ENCODE results near the gene IGF1R.

IGF1R gene

DNA sequence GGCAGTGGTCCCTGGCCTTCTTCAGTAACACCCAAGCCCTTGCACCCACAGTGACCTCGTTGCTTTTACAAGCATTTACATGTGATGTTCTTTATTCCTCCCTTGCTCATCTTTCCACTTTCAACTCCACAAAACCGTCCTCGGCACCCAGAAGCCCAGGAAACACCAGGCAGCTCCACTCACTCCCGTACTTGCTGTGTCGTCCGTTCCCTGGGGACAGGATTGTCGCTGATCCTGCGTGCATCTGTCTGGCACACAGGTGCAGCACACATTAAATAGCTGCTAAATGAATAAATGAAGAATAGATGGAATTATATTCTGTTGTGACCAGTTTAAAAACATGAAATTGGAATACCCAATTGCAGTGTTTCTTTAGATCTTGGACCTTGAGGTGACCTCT is 239.6 kb downstream of the IGF1R start:
- DNase-seq (ENCODE audit: low spot score): no peak

GRCh38 chr15:98888820-98889479 is 240.6 kb downstream of the IGF1R start:
- DNase-seq (ENCODE audit: low spot score): peak; percentile 79

- DNase-seq (ENCODE audit: low spot score): peak; percentile 99
Observed at GRCh38 chr15:98889930-98890695, 241.8 kb downstream of the IGF1R start.

DNA sequence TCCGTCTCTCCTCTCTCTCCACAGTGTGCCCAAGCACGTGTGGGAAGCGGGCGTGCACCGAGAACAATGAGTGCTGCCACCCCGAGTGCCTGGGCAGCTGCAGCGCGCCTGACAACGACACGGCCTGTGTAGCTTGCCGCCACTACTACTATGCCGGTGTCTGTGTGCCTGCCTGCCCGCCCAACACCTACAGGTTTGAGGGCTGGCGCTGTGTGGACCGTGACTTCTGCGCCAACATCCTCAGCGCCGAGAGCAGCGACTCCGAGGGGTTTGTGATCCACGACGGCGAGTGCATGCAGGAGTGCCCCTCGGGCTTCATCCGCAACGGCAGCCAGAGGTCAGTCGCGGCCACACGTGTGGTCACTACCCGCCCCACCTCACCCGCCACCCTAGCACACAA is 243.0 kb downstream of the IGF1R start:
- DNase-seq (ENCODE audit: low spot score): no peak

GRCh38 chr15:98893401-98893800 is 245.1 kb downstream of the IGF1R start:
- DNase-seq (ENCODE audit: low spot score): no peak

GRCh38 chr15:98894312-98894711 is 246.0 kb downstream of the IGF1R start:
- no peak for DNase-seq (ENCODE audit: low spot score)

DNA sequence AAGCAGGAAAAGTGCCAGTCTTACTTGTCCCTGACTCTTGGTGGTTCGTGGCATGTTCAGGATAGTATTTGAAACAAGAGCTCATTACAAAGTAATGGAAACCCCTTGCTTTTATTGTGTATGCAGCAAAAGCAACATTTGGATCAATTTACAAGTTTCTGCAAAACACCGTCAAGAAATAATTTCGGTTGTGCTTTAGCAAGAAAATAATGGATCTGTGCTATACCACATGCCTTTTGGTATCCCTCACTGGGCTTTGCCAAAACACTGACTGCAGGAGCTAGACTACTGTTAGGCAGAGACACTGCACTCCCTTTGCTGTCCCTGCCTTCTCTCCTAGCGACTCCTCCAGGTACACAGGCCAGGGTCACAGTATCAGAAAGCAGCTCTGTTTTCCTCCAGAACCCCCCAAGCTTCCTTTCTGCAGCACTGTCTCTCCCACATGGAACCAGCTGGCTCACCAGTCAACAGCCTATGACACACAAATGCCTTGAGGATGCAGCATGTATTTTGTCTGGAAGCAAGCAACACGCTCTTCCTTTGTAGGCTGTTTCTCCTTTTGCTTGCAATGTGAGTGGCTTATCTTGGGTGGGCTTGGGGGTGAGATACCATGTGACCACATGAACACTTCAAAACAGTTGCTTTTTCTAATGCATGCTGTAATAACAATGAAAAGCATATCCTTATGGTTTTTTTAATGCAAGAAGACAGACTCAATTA is 247.8 kb downstream of the IGF1R start:
- peak; percentile 34 for DNase-seq (ENCODE audit: low spot score)

GRCh38 chr15:98896802-98897732 is 248.7 kb downstream of the IGF1R start:
- peak; percentile 97 for DNase-seq (ENCODE audit: low spot score)

- no peak for DNase-seq (ENCODE audit: low spot score)
Observed at GRCh38 chr15:98898122-98898521, 249.8 kb downstream of the IGF1R start.

- DNase-seq (ENCODE audit: low spot score): no peak
Observed at GRCh38 chr15:98899272-98900021, 251.1 kb downstream of the IGF1R start.

GRCh38 chr15:98900356-98900755 is 252.0 kb downstream of the IGF1R start:
- DNase-seq (ENCODE audit: low spot score): no peak

DNA sequence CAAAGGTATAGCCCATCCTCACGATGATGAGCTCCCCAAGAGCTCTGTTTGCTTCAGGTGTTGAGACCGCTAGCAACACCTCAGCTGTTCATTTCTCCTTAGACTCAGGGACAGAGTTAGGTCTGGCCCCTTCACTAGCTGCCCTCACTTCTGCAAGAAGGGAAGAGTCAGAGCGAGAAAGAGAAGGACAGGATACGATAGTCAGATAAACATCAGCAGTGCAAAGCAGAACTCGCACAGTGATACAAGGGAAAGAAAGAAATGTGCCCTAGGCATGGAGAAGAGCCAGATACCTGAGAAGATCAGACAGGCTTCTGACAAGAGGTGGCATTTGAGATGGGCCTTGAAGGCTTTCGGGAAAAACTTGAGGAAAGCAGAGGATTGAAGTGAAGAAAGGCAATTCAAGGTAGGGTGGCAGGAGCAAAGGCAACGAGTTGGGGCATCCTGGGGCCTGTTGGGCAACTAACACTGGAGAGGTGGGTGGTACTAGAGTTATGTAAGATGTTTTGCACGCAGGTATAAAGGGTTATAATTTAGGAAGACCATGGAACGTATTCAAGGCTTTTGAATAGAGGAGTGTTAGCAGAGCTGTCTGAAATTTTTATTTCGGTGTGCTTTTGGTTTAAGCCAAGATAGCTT is 253.2 kb downstream of the IGF1R start:
- DNase-seq (ENCODE audit: low spot score): no peak

DNA sequence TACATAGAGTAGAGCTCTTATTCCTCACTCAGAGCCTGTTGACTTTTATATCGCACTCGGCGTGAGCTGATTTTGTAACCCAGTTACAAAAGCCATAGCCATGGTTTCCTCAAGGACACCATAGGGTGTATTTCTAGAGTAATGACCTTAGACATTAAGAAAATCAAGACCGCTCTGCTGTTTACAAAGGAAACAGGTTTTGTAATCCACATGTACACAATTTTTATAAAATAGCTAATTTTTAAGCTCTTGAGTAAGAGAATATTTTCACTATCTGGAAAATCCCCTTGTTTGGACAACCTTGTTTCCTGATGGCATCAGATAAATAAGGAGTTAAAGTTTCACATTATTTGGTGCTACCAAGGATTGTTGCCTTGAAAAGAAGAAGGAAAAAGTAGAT is 254.6 kb downstream of the IGF1R start:
- DNase-seq (ENCODE audit: low spot score): no peak

DNA sequence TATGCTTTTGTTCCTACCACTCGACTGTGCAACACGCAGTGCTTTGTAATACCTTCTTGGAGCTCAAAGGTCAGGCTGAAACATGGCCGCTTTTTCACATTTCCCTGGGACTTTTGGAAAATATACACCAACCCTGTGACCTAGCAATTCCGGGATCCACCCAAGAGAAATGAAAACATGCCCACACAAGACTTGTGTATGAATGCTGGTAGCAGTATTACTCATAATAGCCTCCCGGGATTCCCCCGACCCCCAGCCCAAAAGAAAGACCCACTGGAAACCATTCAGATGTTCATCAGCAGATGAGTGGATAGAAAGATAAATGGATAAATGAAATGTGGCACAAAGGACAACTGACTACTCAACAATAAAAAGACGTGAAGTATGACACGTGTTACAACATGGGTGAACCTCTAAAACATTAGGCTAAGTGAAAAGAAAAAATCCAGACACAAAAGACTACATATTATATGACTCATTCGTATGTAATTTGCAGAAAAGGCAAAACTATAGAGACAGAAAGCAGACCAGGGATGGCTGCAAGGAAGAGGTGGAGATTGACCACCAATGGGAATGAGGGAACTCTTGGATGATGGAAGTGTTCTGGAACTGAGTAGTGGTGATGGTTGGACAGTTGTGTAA is 255.2 kb downstream of the IGF1R start:
- peak; percentile 78 for DNase-seq (ENCODE audit: low spot score)

DNA sequence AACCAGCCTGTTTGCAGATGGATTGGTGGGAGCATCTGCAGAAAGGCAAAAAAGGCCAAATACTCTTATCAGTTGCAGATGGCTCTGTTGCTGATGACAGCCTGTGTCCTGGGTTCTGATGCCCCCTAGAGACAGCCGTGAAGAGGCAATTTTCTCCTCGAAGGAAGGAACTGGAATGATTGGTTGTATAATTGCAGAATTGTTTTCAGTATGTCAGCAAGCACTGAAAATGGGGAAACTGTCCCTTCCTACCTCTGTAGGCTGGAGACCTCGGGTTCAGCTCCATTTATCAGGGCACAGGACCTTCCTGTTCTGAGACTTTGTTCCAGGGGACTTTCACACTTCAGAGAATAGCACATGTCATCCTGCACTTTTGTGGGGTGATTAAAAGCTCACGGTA is 256.2 kb downstream of the IGF1R start:
- DNase-seq (ENCODE audit: low spot score): peak; percentile 52

DNA sequence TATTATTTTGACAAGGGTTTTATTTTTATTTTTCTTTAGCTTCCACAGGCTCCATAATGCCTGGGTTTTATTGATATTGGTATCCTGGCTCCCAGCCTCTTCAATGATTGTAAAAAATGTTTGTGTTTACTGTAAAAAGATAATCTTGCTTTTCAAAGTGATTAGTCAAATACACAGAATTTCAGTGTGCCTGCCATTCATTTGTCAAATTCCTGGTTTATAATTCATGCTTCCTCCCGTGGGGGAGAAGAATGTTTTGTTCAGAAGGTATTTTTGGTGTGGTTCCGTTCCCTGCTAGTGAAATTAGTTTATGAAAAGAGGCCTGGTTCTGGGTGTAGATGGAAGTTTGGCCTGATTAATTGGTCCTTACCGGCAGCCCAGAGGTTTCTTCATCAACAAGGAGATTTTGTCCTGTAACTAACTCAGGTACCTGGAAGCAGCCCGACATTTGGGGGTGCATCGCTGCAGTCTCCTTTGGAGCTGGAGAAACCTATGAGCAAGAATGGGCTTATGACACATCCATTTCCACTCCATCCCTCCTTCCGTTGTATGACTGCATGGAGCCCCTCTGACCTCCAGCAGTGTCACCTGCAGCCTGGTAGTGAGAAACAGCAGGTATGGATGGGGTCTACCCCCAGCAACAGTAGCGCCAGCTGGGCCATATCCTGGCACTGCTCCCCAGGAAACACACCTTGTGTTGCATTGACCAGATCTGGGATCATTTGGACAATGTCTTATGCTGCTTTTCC is 257.8 kb downstream of the IGF1R start:
- DNase-seq (ENCODE audit: low spot score): peak; percentile 43

GRCh38 chr15:98906712-98907083 is 258.4 kb downstream of the IGF1R start:
- peak; percentile 77 for DNase-seq (ENCODE audit: low spot score)

GRCh38 chr15:98907927-98908471 is 259.7 kb downstream of the IGF1R start:
- DNase-seq (ENCODE audit: low spot score): peak; percentile 81
